Caki2 (cell line): ENCODE data around the gene KIF17. TPM values are rescaled to one million over a fixed set of nuclear protein-coding genes. Genes with fewer than 3 reads are reported as not detected.

Experiments used
- DNase-seq: peaks from one replicate; pipeline ENCODE4 v3.0.0-alpha.2; 2015; ENCODE audit warnings: low read depth
- in situ Hi-C: cut with HindIII; loops from 2 replicates; pipeline ENCODE4 v1.10.0; 2016; ENCODE audit warnings: low sequenced_read_pairs, low pct_unique_long_range_greater_than_20kb, mixed read lengths
- total RNA-seq: library from RNA; depleted of rRNA; stranded (reverse); fragments of >200 nt; shearing (Covaris generic); gene quantifications from 2 replicates; pipeline ENCODE4 v1.2.3, GENCODE V29; 2014; ENCODE audit warnings: low replicate concordance; rRNA removed

The KIF17 gene
- 2.1 and 6.4 TPM in 2 replicates for total RNA-seq

- in situ Hi-C loops = no loop called here
- DNase-seq = peak; percentile 74
Observed at GRCh38 chr1:20717452-20718342, at the start of gene KIF17. TSS of gene KIF17 (minus strand) at chr1:20718007. CDS start at chr1:20717706, 301 bp downstream.

GRCh38 chr1:20767271-20767670 lies 49.5 kb upstream of the KIF17 start:
- DNase-seq = no peak
- in situ Hi-C loops = no loop called here

GRCh38 chr1:20763417-20763816 lies 45.6 kb upstream of the KIF17 start:
- in situ Hi-C loops = no loop called here
- DNase-seq = no peak

- in situ Hi-C loops = no loop called here
- no peak for DNase-seq
Observed at GRCh38 chr1:20760322-20760721, 42.5 kb upstream of the KIF17 start.

- in situ Hi-C loops = no loop called here
- no peak for DNase-seq
Observed at GRCh38 chr1:20753589-20753988, 35.8 kb upstream of the KIF17 start.

GRCh38 chr1:20751462-20751990 lies 33.7 kb upstream of the KIF17 start:
- DNase-seq = no peak
- in situ Hi-C loops = no loop called here

- in situ Hi-C loops = no loop called here
- DNase-seq = no peak
Observed at GRCh38 chr1:20742671-20743070, 24.9 kb upstream of the KIF17 start.

- no peak for DNase-seq
- in situ Hi-C loops = no loop called here
Observed at GRCh38 chr1:20740781-20741180, 23.0 kb upstream of the KIF17 start.

- DNase-seq = peak; percentile 41
Observed at GRCh38 chr1:20739225-20739624, 21.4 kb upstream of the KIF17 start.

GRCh38 chr1:20735581-20736111 lies 17.8 kb upstream of the KIF17 start:
- DNase-seq = no peak
- in situ Hi-C loops = no loop called here

More at GRCh38 chr1:20739225-20739624, 21.4 kb upstream of the KIF17 start:
- in situ Hi-C loops = no loop called here

GRCh38 chr1:20733360-20733975 lies 15.7 kb upstream of the KIF17 start:
- in situ Hi-C loops = no loop called here
- no peak for DNase-seq

- in situ Hi-C loops = no loop called here
- DNase-seq = peak; percentile 97
Observed at GRCh38 chr1:20732588-20733359, 15.0 kb upstream of the KIF17 start, which contains the start of gene SH2D5. TSS of gene SH2D5 (minus strand) at chr1:20732703. CDS start at chr1:20728044, 4,659 bp downstream.

GRCh38 chr1:20732071-20732587 lies 14.3 kb upstream of the KIF17 start:
- in situ Hi-C loops = no loop called here
- DNase-seq = peak; percentile 94

- in situ Hi-C loops = no loop called here
- no peak for DNase-seq
Observed at GRCh38 chr1:20731057-20731991, 13.5 kb upstream of the KIF17 start.

- DNase-seq = no peak
- in situ Hi-C loops = no loop called here
Observed at GRCh38 chr1:20730690-20731056, 12.9 kb upstream of the KIF17 start.

GRCh38 chr1:20729990-20730689 lies 12.3 kb upstream of the KIF17 start:
- no peak for DNase-seq
- in situ Hi-C loops = no loop called here
